Myometrial cell (primary cell): ENCODE measurements around the gene NLRP1. TPM values are rescaled to one million over a fixed set of nuclear protein-coding genes. Genes with fewer than 3 reads are reported as not detected.

ENCODE experiments used
- total RNA-seq: library from RNA; depleted of rRNA; stranded (reverse); fragments of >200 nt; gene quantifications from 2 replicates; pipeline ENCODE4 v1.2.3, GENCODE V29; 2015

Gene NLRP1
- 27.5 and 28.5 TPM in 2 replicates for total RNA-seq

DNA sequence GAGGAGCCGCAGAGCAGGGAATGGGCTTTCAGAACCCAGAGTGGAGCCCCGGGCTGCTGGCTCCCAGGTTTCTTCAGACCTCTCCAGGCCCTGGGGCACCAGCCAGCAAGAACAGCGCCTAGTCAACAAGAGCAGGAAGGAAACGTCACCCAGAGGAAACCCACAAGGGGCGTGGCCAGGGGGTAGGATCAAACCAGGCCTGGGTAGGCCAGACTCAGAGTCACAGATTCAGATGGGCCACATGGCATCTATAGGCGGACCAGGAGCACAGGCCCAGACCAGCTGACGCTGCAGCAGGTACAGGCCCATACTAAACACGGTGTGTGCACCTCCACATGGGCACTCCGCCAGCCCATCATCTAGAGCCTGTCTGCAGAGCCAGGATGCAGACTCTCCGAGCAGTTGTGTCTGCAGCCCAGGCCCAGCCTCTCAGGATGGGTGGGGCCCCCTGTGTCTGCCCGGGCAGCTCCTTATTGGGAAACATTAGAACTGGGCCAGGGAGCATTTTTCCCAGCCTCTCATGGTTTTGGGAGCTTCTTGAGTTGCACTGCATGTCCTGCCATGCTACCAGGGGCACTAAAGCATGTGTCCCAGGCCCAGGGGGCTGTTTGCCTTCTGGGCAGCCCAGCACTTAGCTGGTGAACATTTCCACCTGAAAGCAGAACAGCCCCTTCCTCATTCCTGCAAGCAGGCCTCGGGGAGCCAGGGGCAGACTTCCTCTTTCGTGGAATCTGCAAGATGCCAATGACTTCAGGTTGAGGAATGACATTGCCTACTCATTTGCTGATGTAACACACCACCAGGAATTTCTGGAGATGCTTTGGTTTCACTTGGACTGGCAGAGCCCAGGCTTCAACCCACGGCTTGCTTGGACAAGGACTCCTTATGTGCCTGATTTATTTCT is at the start of gene NLRP1:
TSS of gene NLRP1 (minus strand) at position 127 of the 904 bp plus-strand sequence. CDS start 552 bp downstream, outside the sequence.

GRCh38 chr17:5486206-5487124 is 97.8 kb downstream of the NLRP1 start, which contains the start of gene MIS12:
Gene MIS12, plus strand, starts transcription at chr17:5486566. Its CDS starts 2,297 bp downstream, at chr17:5488863.

GRCh38 chr17:5485270-5486205 is 98.8 kb downstream of the NLRP1 start, which contains the start of gene DERL2:
Gene DERL2, minus strand, starts transcription at chr17:5486178. Its CDS starts 17 bp downstream, at chr17:5486161.

Other genes starting within 250 kb of the NLRP1 start
- 74.1 and 86.3 TPM in 2 replicates for gene NUP88, start 164.8 kb downstream of the NLRP1 start, total RNA-seq
- gene RPAIN, start 164.3 kb downstream of the NLRP1 start, total RNA-seq, result 21.6 and 35.3 TPM in 2 replicates
- 289 and 326 TPM in 2 replicates for gene C1QBP, start 145.4 kb downstream of the NLRP1 start, total RNA-seq
- gene DHX33, start 115.5 kb downstream of the NLRP1 start, total RNA-seq, result 3.2 and 6.0 TPM in 2 replicates
- 28.9 and 36.0 TPM in 2 replicates for gene DERL2, start 98.3 kb downstream of the NLRP1 start, total RNA-seq
- 7.8 and 8.7 TPM in 2 replicates for gene MIS12, start 97.9 kb downstream of the NLRP1 start, total RNA-seq